ENCODE results near the gene MYO18A. TPM values are rescaled to one million over a fixed set of nuclear protein-coding genes. Genes with fewer than 3 reads are reported as not detected.

MYO18A gene
- total RNA-seq, 2 donors from 2014 or later: 34.6 to 80.5 TPM

DNA sequence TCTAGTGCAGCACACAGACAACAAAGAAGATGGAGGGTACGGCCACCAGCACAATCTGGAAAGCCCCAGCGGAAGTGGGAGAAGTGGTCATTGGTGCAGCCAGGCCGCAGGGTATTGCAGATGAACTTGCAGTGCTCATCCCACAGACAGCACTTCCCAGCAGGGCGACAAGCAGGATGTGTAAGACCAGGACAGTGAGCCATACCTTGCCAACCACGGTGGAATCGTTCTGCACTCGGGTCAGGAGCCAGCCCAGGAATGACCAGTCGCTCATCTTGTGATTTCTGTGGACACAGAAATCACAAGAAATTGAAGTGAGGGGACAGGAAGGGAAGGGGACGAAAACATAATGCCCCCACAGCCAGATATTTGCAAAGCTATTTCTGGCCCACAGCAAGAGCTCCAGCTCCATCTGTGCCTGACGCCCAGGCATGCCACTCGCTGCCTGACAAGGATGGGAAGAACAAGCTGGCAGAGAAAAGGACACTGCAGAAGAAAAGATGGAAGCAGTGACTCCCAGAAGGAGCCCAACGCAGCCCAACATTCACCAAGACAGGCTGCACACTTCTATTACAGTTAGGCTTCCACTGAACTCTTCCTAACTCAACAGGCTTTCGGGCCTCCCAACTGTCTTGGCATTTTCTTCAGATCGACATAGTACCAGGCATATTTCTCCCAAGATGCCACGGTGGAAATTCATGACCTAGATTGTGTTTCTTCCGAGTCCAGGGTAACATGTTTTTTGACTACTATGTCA lies 17.5 kb upstream of the MYO18A start:
- H3K27ac ChIP-seq: no peak overlapping the region
- TF ChIP-seq POLR2A (IDR thresholded peaks at IDR 0.05) (no peak), POLR2AphosphoS5 (IDR thresholded peaks at IDR 0.05) (no peak)
- TF ChIP-seq, protein P1, sequence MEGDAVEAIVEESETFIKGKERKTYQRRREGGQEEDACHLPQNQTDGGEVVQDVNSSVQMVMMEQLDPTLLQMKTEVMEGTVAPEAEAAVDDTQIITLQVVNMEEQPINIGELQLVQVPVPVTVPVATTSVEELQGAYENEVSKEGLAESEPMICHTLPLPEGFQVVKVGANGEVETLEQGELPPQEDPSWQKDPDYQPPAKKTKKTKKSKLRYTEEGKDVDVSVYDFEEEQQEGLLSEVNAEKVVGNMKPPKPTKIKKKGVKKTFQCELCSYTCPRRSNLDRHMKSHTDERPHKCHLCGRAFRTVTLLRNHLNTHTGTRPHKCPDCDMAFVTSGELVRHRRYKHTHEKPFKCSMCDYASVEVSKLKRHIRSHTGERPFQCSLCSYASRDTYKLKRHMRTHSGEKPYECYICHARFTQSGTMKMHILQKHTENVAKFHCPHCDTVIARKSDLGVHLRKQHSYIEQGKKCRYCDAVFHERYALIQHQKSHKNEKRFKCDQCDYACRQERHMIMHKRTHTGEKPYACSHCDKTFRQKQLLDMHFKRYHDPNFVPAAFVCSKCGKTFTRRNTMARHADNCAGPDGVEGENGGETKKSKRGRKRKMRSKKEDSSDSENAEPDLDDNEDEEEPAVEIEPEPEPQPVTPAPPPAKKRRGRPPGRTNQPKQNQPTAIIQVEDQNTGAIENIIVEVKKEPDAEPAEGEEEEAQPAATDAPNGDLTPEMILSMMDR (IDR thresholded peaks at IDR 0.05): no peak
- H3K9me3 ChIP-seq: no peaks in the 10 kb centered on the region
- WGBS: 87% methylated on average over 16 of the region's 16 CpGs
- H3K4me1 ChIP-seq (replicated peaks): no peaks in the 10 kb centered on the region
- H3K36me3 ChIP-seq: no peaks in the 10 kb centered on the region
- H3K4me3 ChIP-seq: no peak overlapping the region
- H3K27me3 ChIP-seq (replicated peaks; ENCODE audit: insufficient read depth): no peaks in the 10 kb centered on the region
- no peak for DNase-seq (ENCODE audit: low spot score)
- intact Hi-C loops (cut with DNase I): no loop called here

DNA sequence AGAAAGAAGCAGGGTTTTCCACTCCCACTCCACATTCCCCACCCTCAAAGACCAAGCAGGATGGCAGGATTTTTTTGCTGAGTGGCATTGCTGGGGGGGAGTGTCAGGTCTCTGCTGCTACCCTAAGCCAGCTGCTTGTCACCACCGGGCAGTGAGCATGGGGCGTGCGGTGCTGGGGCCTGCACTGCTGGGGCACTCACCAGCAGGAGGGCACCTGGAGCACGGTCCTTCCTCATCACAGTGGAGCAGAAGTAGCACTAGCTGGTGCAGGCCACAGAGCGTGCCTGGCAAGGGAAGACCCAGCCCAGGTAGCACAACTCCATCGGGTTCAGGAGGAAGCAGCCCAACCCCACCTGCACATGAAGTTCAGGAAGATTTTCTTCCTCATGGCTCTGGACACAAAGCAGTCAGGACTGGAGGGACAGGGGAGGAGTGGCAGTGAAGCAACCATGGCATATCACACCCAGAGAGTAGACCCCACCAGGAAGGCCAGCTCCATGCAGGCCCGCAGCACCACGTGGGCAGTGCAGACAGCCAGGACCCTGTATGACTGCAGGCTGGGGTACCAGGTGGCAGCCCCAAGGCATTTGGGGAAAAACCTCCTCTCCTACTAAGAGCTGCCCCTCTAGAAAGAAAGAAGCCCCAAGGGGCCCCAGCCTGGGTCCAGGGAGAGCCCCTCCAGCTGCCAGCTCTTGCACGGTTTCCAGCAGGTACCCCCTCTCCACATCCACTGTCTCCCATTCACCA lies 16.7 kb upstream of the MYO18A start:
- H3K36me3 ChIP-seq: no peaks in the 10 kb centered on the region
- no peak overlapping the region for H3K4me3 ChIP-seq
- H3K4me1 ChIP-seq (replicated peaks): no peaks in the 10 kb centered on the region
- intact Hi-C loops (cut with DNase I): no loop called here
- TF ChIP-seq POLR2AphosphoS5 (IDR thresholded peaks at IDR 0.05) (no peak), POLR2A (IDR thresholded peaks at IDR 0.05) (no peak)
- TF ChIP-seq, protein P1 (IDR thresholded peaks at IDR 0.05): no peak
- H3K27me3 ChIP-seq (replicated peaks; ENCODE audit: insufficient read depth): no peaks in the 10 kb centered on the region
- no peak overlapping the region for H3K27ac ChIP-seq
- DNase-seq (ENCODE audit: low spot score): no peak
- no peaks in the 10 kb centered on the region for H3K9me3 ChIP-seq
- WGBS: 77% methylated on average over 9 of the region's 9 CpGs

DNA sequence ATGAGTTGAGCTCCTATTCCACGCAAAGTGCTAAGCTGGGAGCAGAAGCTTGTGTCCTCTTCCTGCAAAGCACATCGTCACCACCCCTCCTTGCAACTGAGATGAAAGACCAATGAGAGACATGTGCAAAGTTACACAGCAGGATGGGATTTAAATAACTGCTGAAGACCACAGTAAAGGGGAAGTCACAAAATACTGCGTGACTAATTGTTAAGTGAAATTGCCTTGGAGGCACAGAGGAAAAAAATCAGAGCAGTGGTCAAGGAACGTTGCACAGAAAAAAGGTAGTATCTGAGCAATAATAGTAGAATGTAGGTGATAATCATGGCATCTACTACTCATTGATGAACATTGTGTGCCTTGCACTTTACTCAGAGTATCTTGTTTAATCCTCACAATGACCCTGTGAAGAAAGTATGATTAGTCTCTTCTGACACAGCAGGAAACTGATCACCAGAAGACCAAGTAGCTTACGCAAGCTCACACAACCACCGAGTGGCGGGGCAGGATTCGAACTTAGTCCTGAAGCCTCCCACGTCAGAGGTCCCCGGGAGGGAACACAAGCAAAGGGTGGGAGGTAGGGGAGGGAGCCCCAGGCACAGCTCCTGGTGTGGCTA lies 15.4 kb upstream of the MYO18A start:
- no peak for DNase-seq (ENCODE audit: low spot score)
- Histone ChIP-seq H3K36me3 (no peaks in the 10 kb centered on the region), H3K9me3 (no peaks in the 10 kb centered on the region), H3K4me3 (no peak overlapping the region), H3K27me3 (replicated peaks; ENCODE audit: insufficient read depth) (no peaks in the 10 kb centered on the region), H3K27ac (no peak overlapping the region), H3K4me1 (replicated peaks) (no peaks in the 10 kb centered on the region)
- TF ChIP-seq, protein P1 (IDR thresholded peaks at IDR 0.05): no peak
- TF ChIP-seq POLR2A (IDR thresholded peaks at IDR 0.05) (no peak), POLR2AphosphoS5 (IDR thresholded peaks at IDR 0.05) (no peak)
- WGBS: 60% methylated on average over 10 of the region's 10 CpGs
- intact Hi-C loops (cut with DNase I): no loop called here

DNA sequence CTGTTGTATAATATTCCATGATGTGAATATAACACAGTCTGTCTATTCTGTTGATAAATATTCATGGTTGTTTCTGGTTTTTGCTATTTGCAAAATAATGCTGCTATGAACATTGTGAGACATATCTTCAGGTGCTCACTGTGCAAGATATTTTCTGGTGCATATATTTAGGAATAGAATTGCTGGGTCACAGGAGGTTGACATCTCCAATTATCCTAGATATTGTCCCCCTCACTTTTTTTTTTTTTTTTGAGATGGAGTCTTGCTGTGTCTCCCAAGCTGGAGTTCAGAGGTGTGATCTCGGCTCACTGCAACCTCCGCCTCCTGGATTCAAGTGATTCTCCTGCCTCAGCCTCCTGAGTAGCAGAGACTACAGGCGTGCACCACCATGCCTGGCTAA lies 14.5 kb upstream of the MYO18A start:
- Histone ChIP-seq H3K27me3 (replicated peaks; ENCODE audit: insufficient read depth) (no peaks in the 10 kb centered on the region), H3K9me3 (no peaks in the 10 kb centered on the region), H3K4me3 (no peak overlapping the region), H3K4me1 (replicated peaks) (no peaks in the 10 kb centered on the region), H3K27ac (no peak overlapping the region), H3K36me3 (no peaks in the 10 kb centered on the region)
- intact Hi-C loops (cut with DNase I): no loop called here
- no peak for DNase-seq (ENCODE audit: low spot score)
- TF ChIP-seq POLR2A (IDR thresholded peaks at IDR 0.05) (no peak), POLR2AphosphoS5 (IDR thresholded peaks at IDR 0.05) (no peak)
- TF ChIP-seq, protein P1 (IDR thresholded peaks at IDR 0.05): no peak
- WGBS: 94% methylated on average over 3 of the region's 3 CpGs

Measured in prostate gland (tissue), 2 donors.